ENCODE data around the gene KDSR.
"Not testable (repeated sequence)": the region's sequence is repeated elsewhere in the genome, so short reads cannot be mapped to it uniquely, and the experiment has no call there.

DNA sequence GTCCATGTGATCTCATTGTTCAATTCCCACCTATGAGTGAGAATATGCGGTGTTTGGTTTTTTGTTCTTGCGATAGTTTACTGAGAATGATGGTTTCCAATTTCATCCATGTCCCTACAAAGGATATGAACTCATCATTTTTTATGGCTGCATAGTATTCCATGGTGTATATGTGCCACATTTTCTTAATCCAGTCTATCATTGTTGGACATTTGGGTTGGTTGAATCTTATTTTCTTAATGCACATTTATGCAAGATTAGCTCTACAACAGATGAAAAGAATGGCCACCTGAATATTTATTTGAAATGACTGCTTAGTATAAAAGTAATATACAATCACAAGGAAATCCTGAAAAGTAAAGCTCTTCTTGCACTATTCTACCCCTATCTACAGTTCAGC lies 3.6 kb downstream of the KDSR start:
- TF ChIP-seq EZH2 (IDR thresholded peaks at IDR 0.05; ENCODE audit: insufficient read depth, poor library complexity, severe bottlenecking); EZH2phosphoT487 (IDR thresholded peaks at IDR 0.05; ENCODE audit: insufficient read depth, low read depth): not testable (repeated sequence)
